Lung (tissue), 12 donors: ENCODE measurements around the gene HSFX3. TPM values are rescaled to one million over a fixed set of nuclear protein-coding genes. Genes with fewer than 3 reads are reported as not detected.

Experiments
- ATAC-seq: fragments of 200-7000 bp; cut with Tn5 transposase; one replicate; pipeline ENCODE4 v1.9.1; 2020; ENCODE audit warnings: moderate number of reproducible peaks; ENCODE audit not compliant: insufficient read depth, low FRiP score
- DNase-seq, 3 donors: peaks; one replicate each; pipeline ENCODE4 v3.0.0-alpha.2; 2013 to 2017
- H3K27ac ChIP-seq, 2 donors: one replicate each; pipeline ENCODE4 v1.5.1; 2013; ENCODE audit warnings: mild to moderate bottlenecking in 2 of 2, moderate library complexity in 2 of 2, control low read depth in 1 of 2, inconsistent platforms in 1 of 2, low read depth in 1 of 2, low read length in 1 of 2
- H3K27me3 ChIP-seq, 3 donors: one replicate each; pipeline ENCODE4 v1.5.1; 2013; ENCODE audit warnings: low read length in 2 of 3; ENCODE audit not compliant: control insufficient read depth in 3 of 3, insufficient read depth in 3 of 3
- H3K36me3 ChIP-seq, 4 donors: one replicate each; pipeline ENCODE4 v1.5.1; 2013; ENCODE audit warnings: low read length in 4 of 4, mild to moderate bottlenecking in 1 of 4, moderate library complexity in 1 of 4; ENCODE audit not compliant: control insufficient read depth in 4 of 4, insufficient read depth in 4 of 4
- H3K4me1 ChIP-seq, 5 donors: one replicate each; pipeline ENCODE4 v1.5.1; 2013; ENCODE audit warnings: low read length in 5 of 5, mild to moderate bottlenecking in 2 of 5, moderate library complexity in 1 of 5; ENCODE audit not compliant: control insufficient read depth in 5 of 5, insufficient read depth in 5 of 5
- H3K4me3 ChIP-seq: one replicate; pipeline ENCODE4 v1.5.1; 2013; ENCODE audit warnings: mild to moderate bottlenecking, control low read depth, moderate library complexity
- H3K9ac ChIP-seq, 2 donors: one replicate each; pipeline ENCODE4 v1.5.1; 2013; ENCODE audit warnings: low read length in 2 of 2, control low read depth in 1 of 2; ENCODE audit not compliant: insufficient read depth in 1 of 2
- H3K9me3 ChIP-seq, 4 donors: one replicate each; pipeline ENCODE4 v1.5.1; 2013; ENCODE audit warnings: low read length in 3 of 4, mild to moderate bottlenecking in 1 of 4, moderate library complexity in 1 of 4; ENCODE audit not compliant: control insufficient read depth in 4 of 4, insufficient read depth in 3 of 4
- CTCF ChIP-seq: IDR thresholded peaks from 2 replicates; pipeline ENCODE4 v1.5.1; 2012; ENCODE audit warnings: mild to moderate bottlenecking; ENCODE audit errors: control extremely low read depth, extremely low read depth
- WGBS, 2 donors: extraction: QIAGEN DNeasy Blood & Tissue Kit; methylation state at CpG; one replicate each; pipeline ENCODE4 v1.1.7; 2013; 5-methylcytosine and 5-hydroxymethylcytosine counted together
- polyA plus RNA-seq, 2 donors: library from polyadenylated mRNA; stranded (reverse); fragments of 200-250 nt; gene quantifications; one replicate each; pipeline ENCODE4 v1.2.1, GENCODE V29; 2013
- total RNA-seq, 2 donors: library from RNA; depleted of rRNA in 1 of 2; stranded (reverse); fragments of >200 nt in 1 of 2; gene quantifications; one replicate each; pipeline ENCODE4 v1.2.1, GENCODE V29; 2014 to 2021
- donor health status: control.
- donor health status: control.
- donor health status: Bipolar disorder and iron deficiency.
- donor health status: healthy.
- donor health status: DM: yes; HTN: yes; CAD: no.

Gene HSFX3
- total and polyA plus RNA-seq, 4 donors, result not detected

DNA sequence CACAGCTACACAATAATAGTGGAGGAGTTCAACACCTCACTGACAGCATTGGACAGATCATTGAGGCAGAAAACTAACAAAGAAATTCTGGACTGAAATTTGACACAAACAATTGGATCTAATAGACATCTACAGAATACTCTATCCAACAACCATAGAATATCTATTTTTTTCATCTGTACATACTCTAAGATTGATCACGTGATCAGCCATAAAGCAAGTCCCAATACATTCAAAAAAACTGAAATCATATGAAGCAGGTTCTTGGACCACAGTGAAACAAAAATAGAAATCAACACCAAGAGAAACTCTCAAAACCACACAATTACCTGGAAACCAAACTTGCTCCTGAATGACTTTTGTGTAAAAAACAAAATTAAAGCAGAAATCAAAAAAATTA, 32.4 kb downstream of the HSFX3 start:
- DNase-seq (no peak), ATAC-seq (no peak)
- Histone ChIP-seq H3K9ac (no peak overlapping the region), H3K4me1 (no peaks in the 10 kb centered on the region), H3K27me3 (peaks cover 0 to 4% (median 3%) of the 10 kb centered on the region in 3 donors), H3K27ac (no peak overlapping the region), H3K9me3 (no peaks in the 10 kb centered on the region), H3K4me3 (no peak overlapping the region), H3K36me3 (no peaks in the 10 kb centered on the region)
- no peak for TF ChIP-seq CTCF
- WGBS, 2 donors, result 68 to 92% methylated on average over 1 of the region's 1 CpG

DNA sequence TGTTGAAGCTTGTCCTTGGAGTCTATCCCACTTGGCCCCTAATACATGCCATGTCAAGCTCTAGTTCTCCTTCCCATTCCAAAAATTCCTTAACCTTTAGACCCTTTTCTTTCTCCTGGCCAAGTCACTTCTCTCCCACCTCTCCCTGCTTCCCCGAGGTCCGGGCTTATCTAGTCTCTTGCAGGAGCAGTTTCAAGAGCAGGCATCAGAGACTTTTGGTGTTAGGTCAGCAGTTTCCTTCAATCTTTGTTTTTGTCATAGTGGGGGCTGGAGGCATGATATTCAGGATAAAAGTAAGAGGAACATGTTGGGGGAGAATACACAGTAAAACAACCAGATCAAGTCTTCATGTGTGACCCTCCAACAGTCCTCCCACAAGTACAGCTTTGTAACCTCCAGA, 33.1 kb downstream of the HSFX3 start:
- 81 to 83% methylated on average over 2 of the region's 2 CpGs for WGBS, 2 donors
- H3K9ac ChIP-seq, result no peak overlapping the region
- H3K27me3 ChIP-seq, result peaks cover 0 to 3% (median 2%) of the 10 kb centered on the region in 3 donors
- TF ChIP-seq CTCF, result no peak
- no peaks in the 10 kb centered on the region for H3K9me3 ChIP-seq
- no peak overlapping the region for H3K27ac ChIP-seq
- no peaks in the 10 kb centered on the region for H3K36me3 ChIP-seq
- H3K4me1 ChIP-seq, result no peaks in the 10 kb centered on the region
- H3K4me3 ChIP-seq, result no peak overlapping the region
- no peak for ATAC-seq
- DNase-seq, result no peak

DNA sequence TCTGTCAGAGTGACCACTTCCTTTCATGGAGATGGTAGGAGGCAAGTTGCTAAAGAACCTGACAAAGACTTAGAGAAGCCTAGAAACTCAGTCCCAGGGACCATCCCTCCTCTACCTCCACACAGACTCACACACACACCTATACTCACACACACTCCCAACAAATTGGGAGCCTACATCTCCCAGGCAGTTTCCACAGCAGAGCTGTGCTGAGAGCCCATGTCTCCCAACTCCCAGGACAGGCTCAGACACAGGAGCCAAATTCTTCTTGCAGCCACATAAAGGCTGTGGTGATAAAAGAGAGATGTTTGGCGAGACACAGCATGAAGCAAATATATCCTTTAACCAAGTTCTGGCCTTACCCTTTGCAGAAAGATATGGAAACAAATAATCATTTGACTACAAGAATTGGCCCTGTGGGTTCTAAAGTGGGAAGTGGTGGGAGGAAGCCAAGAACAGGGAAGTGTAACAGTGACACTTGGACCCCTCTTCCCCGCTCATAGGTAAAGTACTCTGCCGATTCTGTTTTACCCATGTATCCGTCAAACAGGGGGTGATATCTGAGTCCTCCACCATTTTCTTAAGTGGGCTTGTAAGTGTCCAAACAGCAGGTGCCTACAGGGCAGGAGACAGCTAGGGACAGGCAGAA, 33.6 kb downstream of the HSFX3 start:
- H3K27ac ChIP-seq, result no peak overlapping the region
- no peak overlapping the region for H3K4me3 ChIP-seq
- no peak overlapping the region for H3K9ac ChIP-seq
- WGBS, 2 donors, result 39 to 40% methylated on average over 4 of the region's 4 CpGs
- no peaks in the 10 kb centered on the region for H3K9me3 ChIP-seq
- ATAC-seq (no peak), DNase-seq (no peak)
- peaks cover 0 to 1% (median 0%) of the 10 kb centered on the region in 5 donors for H3K4me1 ChIP-seq
- TF ChIP-seq CTCF, result no peak
- peaks cover 0 to 3% (median 0%) of the 10 kb centered on the region in 3 donors for H3K27me3 ChIP-seq
- no peaks in the 10 kb centered on the region for H3K36me3 ChIP-seq
